HG03045 (cell line): ENCODE data around the gene DTX3.
"Not testable (repeated sequence)": the region's sequence is repeated elsewhere in the genome, so short reads cannot be mapped to it uniquely, and the experiment has no call there.

Experiments used
- ATAC-seq: cut with Tn5 transposase; IDR thresholded peaks from one replicate; pipeline ENCODE4 v1.9.1; 2021; ENCODE audit warnings: mild to moderate bottlenecking, moderate library complexity; ENCODE audit not compliant: unreplicated experiment

Gene DTX3

GRCh38 chr12:57606399-57606798 lies 1.8 kb downstream of the DTX3 start:
- ATAC-seq: no peak

GRCh38 chr12:57606821-57607220 lies 2.2 kb downstream of the DTX3 start:
- ATAC-seq: no peak

- no peak for ATAC-seq
These were observed 3.5 kb downstream of the DTX3 start for GRCh38 chr12:57607958-57608663.

DNA sequence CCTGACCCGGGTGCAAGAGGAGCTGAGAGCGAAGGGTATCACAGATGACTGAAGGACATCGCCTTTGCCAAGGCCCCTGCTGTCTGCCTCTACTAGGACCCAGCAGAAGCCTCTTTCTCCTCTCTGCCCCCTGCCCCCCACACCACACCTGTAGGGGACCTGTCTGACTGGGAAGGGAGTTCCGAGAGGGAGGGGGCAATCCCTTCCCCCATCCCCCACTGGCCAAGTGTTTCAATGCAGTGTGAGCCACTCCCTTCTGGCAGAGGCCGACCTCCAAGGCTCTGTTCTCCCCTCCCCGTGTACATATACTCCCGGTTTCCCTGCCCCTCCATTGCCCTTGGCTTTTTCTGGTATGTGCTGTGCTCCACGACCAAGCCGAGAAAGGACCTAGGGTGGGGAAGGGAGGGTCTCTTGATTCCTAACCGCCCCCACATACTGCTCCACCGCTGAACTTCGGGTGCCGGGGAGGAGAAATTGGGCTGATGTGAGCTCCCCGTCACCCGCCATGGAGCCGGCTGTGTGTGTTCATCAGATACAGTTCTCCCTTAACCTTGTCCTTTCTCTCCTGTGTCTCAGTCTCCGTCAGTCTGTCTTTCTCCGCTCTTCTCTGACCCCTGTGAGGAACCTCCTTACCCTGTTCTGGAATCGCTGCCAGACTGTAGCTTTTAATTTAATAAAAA lies 4.6 kb downstream of the DTX3 start:
- ATAC-seq: no peak

DNA sequence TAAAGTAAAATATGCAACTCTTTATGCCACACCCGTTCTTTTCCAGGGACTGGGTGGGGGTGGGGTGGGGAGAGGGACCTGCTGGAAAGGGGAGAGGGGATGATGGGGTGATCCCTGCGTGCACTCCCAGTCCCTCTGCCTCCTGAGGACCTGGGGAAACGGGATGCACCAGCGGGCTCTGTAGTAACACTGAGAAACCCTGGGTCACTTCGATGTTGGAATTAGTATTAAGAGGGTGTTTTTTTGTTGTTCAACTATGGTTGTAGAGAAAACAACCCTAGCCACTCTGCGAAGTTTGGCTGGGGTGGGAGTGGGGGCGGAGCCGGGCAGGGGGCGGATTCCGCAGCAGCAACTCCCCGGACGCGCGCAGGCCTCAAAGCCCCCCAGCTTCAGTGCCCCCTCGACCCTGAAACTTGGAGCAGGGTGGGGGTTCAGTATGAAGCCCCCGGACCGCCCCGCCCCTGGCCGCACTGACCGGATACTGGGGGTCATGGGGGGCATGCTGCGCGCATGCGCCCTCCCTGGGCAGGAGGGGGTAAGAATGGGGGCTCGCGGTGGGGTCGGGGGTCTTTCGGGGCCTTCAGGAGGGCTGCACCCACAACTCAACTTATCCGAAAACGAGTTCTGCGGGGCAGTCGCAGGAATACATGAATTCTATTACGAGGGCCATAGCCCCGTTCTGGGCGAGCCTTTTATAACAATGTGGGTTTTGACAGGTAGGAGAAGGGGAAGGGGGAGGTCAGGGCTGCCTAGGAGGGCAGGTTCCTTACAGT lies 5.3 kb downstream of the DTX3 start:
- no peak for ATAC-seq

DNA sequence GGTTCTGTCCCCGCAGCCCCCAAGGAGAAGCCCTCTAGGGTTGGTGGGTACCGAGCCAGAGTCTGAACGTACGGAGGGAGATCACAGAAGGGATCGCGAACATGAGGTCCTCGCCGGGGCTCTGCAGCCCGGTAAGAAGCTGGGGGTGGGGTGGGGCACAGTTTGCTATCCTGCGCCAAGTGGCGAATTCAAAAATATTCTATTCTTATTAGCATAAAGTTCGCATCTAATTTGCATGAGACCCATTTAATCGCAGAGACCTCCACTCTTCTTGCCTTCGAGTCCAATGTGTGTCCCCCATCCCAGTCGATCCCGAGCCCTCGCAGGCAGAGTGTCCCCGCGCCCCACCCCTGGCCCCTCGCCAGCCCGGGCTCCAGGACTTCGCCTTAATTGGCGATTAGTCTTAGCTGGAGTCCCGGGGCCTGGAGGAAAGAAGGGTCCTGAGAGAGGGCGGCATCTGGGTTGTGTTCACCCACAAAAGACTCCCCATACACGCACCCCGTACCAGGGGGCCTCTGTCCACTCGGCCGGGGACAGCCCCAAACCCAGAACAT lies 6.0 kb downstream of the DTX3 start:
- ATAC-seq: no peak

- peak; percentile 42 for ATAC-seq
These were observed 6.6 kb downstream of the DTX3 start, which contains the start of gene ARHGEF25 for GRCh38 chr12:57611108-57611826. ARHGEF25 (plus strand) TSS chr12:57611435; CDS start chr12:57611895, 460 bp downstream.

GRCh38 chr12:57611827-57612710 lies 7.4 kb downstream of the DTX3 start:
- no peak for ATAC-seq

DNA sequence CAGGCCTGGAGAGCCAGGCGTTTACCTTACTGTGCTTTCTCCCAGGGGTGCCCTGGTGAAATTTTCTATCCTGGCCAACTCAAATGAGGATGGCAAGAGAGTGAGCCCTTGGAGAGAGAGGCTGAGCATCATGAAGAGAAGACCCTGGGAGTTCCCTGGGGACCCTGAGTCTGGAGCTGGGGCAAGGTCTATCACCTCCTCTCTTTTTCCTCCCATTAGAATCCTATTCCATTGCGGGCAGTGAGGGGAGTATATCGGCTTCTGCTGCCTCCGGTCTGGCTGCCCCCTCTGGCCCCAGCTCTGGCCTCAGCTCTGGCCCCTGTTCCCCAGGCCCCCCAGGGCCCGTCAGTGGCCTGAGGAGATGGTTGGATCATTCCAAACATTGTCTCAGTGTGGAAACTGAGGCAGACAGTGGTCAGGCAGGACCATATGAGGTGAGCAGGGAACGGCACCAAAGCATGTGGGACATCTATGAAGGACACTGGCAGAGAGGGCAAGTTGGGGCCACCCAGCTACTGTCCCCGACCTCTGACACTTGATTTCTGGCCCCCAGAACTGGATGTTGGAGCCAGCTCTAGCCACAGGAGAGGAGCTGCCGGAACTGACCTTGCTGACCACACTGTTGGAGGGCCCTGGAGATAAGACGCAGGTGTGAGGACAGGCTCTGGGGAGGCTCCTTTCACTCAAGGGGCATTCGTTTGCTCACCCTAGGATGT lies 8.2 kb downstream of the DTX3 start:
- ATAC-seq: no peak

DNA sequence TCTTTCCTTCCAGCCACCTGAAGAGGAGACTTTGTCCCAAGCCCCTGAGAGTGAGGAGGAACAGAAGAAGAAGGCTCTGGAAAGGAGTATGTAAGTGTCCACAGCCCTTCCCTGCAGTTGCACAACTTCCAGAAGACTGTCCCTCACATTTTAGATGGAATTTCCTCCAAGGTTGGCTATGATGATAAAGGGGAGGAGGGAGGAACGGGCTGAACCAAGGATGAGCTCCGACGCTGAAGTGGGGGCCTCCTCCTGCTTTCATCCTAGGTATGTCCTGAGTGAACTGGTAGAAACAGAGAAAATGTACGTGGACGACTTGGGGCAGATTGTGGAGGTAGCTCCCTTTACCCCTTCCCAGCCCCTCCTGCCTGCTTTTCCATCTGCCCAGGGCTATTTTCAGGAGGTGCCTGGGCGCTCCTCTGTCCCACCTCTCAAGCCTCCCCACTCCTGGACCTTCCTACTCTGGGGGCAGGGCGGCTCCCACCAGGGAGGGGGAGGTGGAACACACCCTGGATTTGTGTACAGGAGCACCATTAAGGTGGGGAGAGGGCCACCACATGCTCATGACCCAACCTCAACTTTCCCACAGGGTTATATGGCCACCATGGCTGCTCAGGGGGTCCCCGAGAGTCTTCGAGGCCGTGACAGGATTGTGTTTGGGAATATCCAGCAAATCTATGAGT lies 8.9 kb downstream of the DTX3 start:
- no peak for ATAC-seq

GRCh38 chr12:57614178-57614947 lies 9.7 kb downstream of the DTX3 start:
- ATAC-seq: no peak

DNA sequence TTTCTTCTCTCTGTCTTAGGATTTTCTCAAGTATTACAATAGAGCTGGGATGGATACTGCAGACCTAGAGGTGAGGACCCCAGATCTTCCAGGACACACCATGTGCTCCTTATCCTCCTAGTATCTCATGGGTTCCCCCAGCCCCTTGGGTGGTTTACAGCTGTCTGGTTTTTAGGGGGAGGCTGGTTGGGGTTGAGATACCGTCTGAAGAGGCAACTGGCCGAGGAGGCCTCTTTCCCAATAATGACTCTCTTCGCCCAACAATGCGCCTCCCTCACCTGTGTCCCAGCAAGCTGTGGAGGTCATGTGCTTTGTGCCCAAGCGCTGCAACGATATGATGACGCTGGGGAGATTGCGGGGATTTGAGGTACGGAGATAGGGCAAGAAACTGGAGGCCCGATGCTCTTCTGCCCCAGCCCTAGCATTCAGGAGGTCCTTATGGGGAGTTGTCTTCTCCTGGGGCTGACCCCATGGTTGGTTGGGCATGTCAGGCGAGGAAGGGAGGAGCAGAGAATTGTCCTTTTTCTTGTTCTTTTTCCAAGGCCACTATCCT lies 10.4 kb downstream of the DTX3 start:
- no peak for ATAC-seq

DNA sequence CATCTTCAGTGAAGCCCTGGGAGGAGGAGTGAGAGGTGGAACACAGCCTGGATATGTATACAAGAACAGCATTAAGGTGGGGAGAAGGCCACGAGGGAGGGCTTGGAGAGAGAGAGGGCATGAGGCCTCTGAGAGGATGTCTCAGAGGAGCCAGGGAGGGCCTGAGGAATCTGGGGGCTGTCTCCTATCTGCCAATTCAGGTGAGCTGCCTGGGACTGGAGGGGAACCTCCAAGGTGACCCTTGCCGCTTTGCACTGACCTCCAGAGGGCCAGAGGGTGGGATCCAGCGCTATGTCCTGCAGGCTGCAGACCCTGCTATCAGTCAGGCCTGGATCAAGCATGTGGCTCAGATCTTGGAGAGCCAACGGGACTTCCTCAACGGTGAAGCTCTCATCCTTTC lies 11.0 kb downstream of the DTX3 start:
- ATAC-seq: no peak

GRCh38 chr12:57616383-57617101 lies 11.9 kb downstream of the DTX3 start:
- ATAC-seq: no peak

DNA sequence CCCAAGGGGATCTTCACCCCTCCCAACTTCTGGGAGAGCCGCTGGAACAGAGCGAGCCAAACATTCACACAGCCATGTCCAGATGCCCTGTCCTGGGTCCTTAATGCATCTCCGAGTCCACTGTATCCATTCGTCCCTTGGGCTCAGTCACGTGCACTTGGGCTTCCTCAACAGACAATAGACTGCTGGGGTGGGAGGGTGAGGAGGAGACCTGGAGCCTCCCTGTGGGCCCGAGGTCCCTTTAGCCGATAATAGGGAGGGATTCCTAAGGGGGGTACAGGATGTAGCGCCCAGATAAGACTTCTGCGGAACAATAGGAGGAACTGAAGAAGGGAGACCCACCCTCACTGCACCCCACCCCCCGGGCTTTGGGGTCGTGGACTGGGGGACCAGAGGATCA lies 13.3 kb downstream of the DTX3 start:
- ATAC-seq: no peak

DNA sequence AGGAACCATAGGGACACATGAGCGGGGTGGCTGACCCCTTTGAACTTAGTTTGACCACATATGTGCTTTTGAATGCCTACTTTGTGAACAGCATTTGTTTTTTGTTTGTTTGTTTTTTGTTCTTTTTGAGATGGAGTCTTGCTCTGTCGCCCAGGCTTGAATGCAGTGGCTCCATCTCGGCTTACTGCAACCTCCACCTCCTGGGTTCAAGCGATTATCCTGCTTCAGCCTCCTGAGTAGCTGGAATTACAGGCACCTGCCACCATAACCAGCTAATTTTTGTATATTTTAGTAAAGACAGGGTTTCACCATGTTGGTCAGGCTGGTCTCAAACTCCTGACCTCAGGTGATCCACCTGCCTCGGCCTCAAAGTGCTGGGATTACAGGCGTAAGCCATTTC lies 13.8 kb downstream of the DTX3 start:
- ATAC-seq: not testable (repeated sequence)

DNA sequence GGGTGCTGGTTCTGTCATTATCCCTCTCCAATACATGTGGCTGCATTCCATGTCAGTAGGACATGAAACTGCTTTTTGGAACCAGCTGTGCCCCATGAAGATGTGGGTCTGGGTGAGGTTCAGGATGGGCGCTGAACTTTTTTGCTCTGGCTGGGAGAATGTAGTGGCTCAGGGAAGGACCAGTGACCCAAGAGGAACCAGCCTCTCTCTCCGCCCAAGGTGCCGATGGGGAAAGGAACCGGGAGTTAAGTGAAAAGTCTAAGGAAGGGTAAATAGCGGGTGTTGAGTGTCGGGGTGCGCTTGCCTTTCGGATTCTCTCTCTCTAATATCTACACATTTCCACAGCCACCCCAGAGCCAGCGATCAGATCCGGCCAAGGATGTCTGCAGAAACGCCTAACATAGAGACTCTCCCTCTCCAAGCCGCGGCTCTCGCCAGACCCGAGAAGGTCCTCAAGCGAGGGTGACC lies 14.4 kb downstream of the DTX3 start:
- ATAC-seq: no peak
